ENCODE data around the gene PDCD10. TPM values are rescaled to one million over a fixed set of nuclear protein-coding genes. Genes with fewer than 3 reads are reported as not detected.

The PDCD10 gene
- total RNA-seq, 1 donor from 2014 or later, result 48.0 TPM

DNA sequence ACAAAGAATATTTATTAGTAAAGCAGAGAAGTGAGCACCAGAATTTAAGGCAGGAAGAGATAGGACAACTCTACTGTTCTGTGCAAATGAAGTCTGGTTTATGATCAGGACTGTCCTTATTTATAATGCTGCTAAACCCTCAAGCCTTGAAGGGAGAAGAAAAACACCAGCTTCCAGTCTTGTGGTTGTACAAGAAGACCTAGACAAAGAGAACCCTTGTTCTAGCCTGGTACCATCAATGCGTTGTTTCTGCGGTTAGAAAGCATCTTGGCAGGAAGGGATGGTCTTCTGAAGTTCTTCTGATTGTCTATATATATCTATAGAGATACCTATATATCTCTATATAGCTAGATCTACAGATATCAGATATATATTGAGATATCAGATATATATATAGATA, 33.8 kb downstream of the PDCD10 start:
- Mint-ChIP-seq H3K4me1 (ENCODE audit: low read depth, unreplicated experiment) (no peaks in the 10 kb centered on the region), H3K27ac (ENCODE audit: unreplicated experiment) (no peak overlapping the region), H3K4me3 (ENCODE audit: unreplicated experiment) (no peak overlapping the region), H3K36me3 (ENCODE audit: unreplicated experiment) (no peaks in the 10 kb centered on the region), H3K9me3 (ENCODE audit: unreplicated experiment) (no peaks in the 10 kb centered on the region), H3K27me3 (ENCODE audit: unreplicated experiment) (no peaks in the 10 kb centered on the region)
- DNase-seq, result no peak
- TF ChIP-seq, protein P1, sequence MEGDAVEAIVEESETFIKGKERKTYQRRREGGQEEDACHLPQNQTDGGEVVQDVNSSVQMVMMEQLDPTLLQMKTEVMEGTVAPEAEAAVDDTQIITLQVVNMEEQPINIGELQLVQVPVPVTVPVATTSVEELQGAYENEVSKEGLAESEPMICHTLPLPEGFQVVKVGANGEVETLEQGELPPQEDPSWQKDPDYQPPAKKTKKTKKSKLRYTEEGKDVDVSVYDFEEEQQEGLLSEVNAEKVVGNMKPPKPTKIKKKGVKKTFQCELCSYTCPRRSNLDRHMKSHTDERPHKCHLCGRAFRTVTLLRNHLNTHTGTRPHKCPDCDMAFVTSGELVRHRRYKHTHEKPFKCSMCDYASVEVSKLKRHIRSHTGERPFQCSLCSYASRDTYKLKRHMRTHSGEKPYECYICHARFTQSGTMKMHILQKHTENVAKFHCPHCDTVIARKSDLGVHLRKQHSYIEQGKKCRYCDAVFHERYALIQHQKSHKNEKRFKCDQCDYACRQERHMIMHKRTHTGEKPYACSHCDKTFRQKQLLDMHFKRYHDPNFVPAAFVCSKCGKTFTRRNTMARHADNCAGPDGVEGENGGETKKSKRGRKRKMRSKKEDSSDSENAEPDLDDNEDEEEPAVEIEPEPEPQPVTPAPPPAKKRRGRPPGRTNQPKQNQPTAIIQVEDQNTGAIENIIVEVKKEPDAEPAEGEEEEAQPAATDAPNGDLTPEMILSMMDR (IDR thresholded peaks at IDR 0.05; ENCODE audit: partially characterized antibody, unreplicated experiment), result no peak

DNA sequence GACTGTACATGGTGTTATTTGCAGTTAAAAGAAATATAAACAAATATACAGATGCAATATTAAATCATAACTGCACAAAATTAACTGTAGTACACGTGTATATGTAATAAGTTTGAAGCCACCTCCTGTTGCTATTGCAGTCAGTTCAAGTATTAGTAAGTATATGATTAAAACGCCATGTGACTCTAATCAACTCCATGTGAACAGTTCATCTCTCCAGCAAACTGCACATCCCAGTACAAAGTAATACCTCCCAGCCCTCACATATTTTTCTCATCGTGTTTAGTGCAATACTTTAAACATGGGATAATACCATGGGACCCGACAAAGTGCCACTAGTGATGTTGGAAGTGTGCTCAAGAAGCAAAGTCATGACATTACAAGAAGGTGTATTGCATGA, 34.6 kb downstream of the PDCD10 start:
- no peaks in the 10 kb centered on the region for H3K27me3 Mint-ChIP-seq (ENCODE audit: unreplicated experiment)
- H3K27ac Mint-ChIP-seq (ENCODE audit: unreplicated experiment), result no peak overlapping the region

DNA sequence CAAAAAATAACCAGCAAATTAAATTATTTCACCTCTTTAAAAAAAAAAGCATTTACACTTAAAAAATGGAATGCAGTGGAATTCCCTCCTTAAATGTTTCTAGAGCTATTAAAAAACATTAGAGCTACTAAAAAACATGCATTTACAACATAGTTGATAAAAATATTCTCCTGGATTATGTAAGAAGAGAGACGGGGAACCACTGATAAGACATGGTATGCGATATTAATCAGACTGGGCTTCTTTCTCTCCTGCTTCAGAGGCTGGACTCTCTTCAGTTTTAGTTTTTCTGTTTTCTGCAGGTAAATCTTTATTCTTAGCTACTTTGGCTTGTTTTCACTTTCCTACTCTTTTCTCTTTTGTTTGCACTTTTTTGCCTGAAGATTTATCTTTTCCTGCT, 40.6 kb downstream of the PDCD10 start:
- DNase-seq, result no peak
- Mint-ChIP-seq H3K9me3 (ENCODE audit: unreplicated experiment) (no peaks in the 10 kb centered on the region), H3K4me1 (ENCODE audit: low read depth, unreplicated experiment) (no peaks in the 10 kb centered on the region), H3K36me3 (ENCODE audit: unreplicated experiment) (no peaks in the 10 kb centered on the region), H3K27me3 (ENCODE audit: unreplicated experiment) (no peaks in the 10 kb centered on the region), H3K4me3 (ENCODE audit: unreplicated experiment) (no peak overlapping the region), H3K27ac (ENCODE audit: unreplicated experiment) (no peak overlapping the region)
- TF ChIP-seq, protein P1 (IDR thresholded peaks at IDR 0.05; ENCODE audit: partially characterized antibody, unreplicated experiment), result no peak

More for the DNA sequence above, 34.6 kb downstream of the PDCD10 start:
- H3K9me3 Mint-ChIP-seq (ENCODE audit: unreplicated experiment), result no peaks in the 10 kb centered on the region
- no peak for DNase-seq
- H3K4me3 Mint-ChIP-seq (ENCODE audit: unreplicated experiment), result no peak overlapping the region
- H3K36me3 Mint-ChIP-seq (ENCODE audit: unreplicated experiment), result no peaks in the 10 kb centered on the region
- TF ChIP-seq, protein P1 (IDR thresholded peaks at IDR 0.05; ENCODE audit: partially characterized antibody, unreplicated experiment), result no peak
- H3K4me1 Mint-ChIP-seq (ENCODE audit: low read depth, unreplicated experiment), result no peaks in the 10 kb centered on the region

DNA sequence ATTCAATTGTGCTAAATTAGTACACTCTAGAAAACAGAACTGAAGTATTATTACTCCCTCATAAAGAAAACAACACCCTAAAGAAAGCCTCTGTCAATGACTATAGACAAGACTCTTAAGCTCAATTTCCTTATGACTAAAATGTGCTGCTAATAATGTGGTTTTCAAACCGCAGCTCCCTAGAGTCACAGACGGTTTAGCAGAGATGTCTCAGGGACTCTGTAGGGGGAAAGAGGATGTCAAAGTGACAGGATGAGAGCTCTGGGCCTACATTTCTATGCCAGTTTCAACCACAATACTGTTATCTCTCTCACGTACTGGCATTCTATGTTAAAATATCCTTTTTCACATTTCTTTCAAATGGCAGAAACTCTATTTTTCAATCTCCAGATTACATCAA, 43.3 kb downstream of the PDCD10 start:
- Mint-ChIP-seq H3K9me3 (ENCODE audit: unreplicated experiment) (no peaks in the 10 kb centered on the region), H3K4me1 (ENCODE audit: low read depth, unreplicated experiment) (no peaks in the 10 kb centered on the region), H3K4me3 (ENCODE audit: unreplicated experiment) (no peak overlapping the region), H3K27me3 (ENCODE audit: unreplicated experiment) (no peaks in the 10 kb centered on the region), H3K36me3 (ENCODE audit: unreplicated experiment) (no peaks in the 10 kb centered on the region), H3K27ac (ENCODE audit: unreplicated experiment) (no peak overlapping the region)
- TF ChIP-seq, protein P1 (IDR thresholded peaks at IDR 0.05; ENCODE audit: partially characterized antibody, unreplicated experiment), result no peak
- no peak for DNase-seq

DNA sequence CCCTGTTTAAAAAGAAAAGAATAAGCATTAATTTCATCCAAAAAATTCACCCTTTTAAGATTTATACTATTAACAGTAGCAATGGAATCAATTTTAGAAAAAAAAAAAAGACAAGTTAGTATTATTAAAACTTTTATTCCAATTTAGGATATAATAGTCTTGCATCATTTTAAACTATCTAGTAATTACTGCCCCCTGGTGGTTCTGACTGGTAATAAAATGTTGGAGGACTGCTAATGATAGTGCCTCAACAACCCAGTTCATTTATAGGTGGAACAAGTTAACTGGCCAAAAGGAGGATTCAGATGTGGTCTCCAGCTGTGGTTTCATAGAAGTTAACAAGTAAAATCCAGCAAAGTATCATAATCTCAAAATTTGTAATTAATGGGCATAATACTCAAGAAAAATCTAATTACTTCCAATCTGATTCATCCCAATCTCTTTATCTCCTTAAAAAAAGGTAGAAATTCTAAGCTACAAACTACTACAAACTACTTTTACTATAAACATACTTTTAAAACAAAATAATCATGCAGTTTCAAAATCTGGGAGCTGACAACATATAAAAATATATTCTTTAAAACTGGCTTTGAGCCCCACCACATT, 50.2 kb downstream of the PDCD10 start:
- H3K9me3 Mint-ChIP-seq (ENCODE audit: unreplicated experiment), result no peaks in the 10 kb centered on the region
- no peaks in the 10 kb centered on the region for H3K4me1 Mint-ChIP-seq (ENCODE audit: low read depth, unreplicated experiment)
- H3K4me3 Mint-ChIP-seq (ENCODE audit: unreplicated experiment), result no peak overlapping the region
- no peaks in the 10 kb centered on the region for H3K36me3 Mint-ChIP-seq (ENCODE audit: unreplicated experiment)
- no peak for DNase-seq
- H3K27ac Mint-ChIP-seq (ENCODE audit: unreplicated experiment), result no peak overlapping the region
- TF ChIP-seq, protein P1 (IDR thresholded peaks at IDR 0.05; ENCODE audit: partially characterized antibody, unreplicated experiment), result peak; percentile 92
- H3K27me3 Mint-ChIP-seq (ENCODE audit: unreplicated experiment), result no peaks in the 10 kb centered on the region

Measured in glutamatergic neuron (in vitro differentiated cells).